K562 (cell line): ENCODE results near the gene TMEM19. TPM values are rescaled to one million over a fixed set of nuclear protein-coding genes. Genes with fewer than 3 reads are reported as not detected.
A peak's percentile ranks its signal among the peaks of the same experiment; 100 is the strongest.

Source experiments
- CCNT2 ChIP-seq: IDR thresholded peaks from 2 replicates; pipeline ENCODE4 v1.6.1; 2011; ENCODE audit warnings: borderline replicate concordance, low read depth, mild to moderate bottlenecking, moderate library complexity, mixed read lengths, low read length; ENCODE audit not compliant: insufficient read length; ENCODE audit errors: extremely low read depth
- CEBPB ChIP-seq: fragments of 450-650 bp; IDR thresholded peaks from 2 replicates; pipeline ENCODE4 v1.6.1; 2016; ENCODE audit warnings: missing genetic modification characterization, missing compliant biosample characterization
- HDGF ChIP-seq: fragments of 450-650 bp; IDR thresholded peaks from 2 replicates; pipeline ENCODE4 v1.6.1; 2016
- ILF3 ChIP-seq: fragments of 450-650 bp; IDR thresholded peaks from 2 replicates; pipeline ENCODE4 v1.6.1; 2018; ENCODE audit warnings: antibody characterized with exemption, mild to moderate bottlenecking, moderate library complexity, borderline replicate concordance
- JUN ChIP-seq, 2 experiments: sonication (generic) in 1 of 2; formaldehyde crosslinking in 1 of 2; IDR thresholded peaks; 2 replicates each; pipeline versions ENCODE4 v1.6.1 to v1.8.0; 2012 to 2022; ENCODE audit warnings: borderline replicate concordance in 2 of 2, mild to moderate bottlenecking in 2 of 2, improper control_type of control experiment in 1 of 2, low read depth in 1 of 2, low read length in 1 of 2, missing genetic modification reagents in 1 of 2
- MBD2 ChIP-seq: sonication (generic); IDR thresholded peaks from 2 replicates; pipeline ENCODE4 v1.6.1; 2016; ENCODE audit warnings: low read depth, borderline replicate concordance
- NELFE ChIP-seq: IDR thresholded peaks from 2 replicates; pipeline ENCODE4 v1.6.1; 2011; ENCODE audit warnings: mild to moderate bottlenecking; ENCODE audit not compliant: insufficient read depth, insufficient read length
- NFATC3 ChIP-seq: fragments of 450-650 bp; IDR thresholded peaks from 2 replicates; pipeline ENCODE4 v1.6.1; 2017; ENCODE audit warnings: mild to moderate bottlenecking
- POLR3G ChIP-seq: IDR thresholded peaks from 2 replicates; pipeline ENCODE4 v1.6.1; 2011; ENCODE audit not compliant: insufficient read length, insufficient replicate concordance; ENCODE audit errors: extremely low read depth
- RBM14 ChIP-seq: fragments of 200-400 bp; formaldehyde crosslinking; IDR thresholded peaks from 2 replicates; pipeline ENCODE4 v1.6.1; 2018; ENCODE audit warnings: low read depth, mild to moderate bottlenecking, low read length, moderate library complexity, borderline replicate concordance; ENCODE audit not compliant: insufficient read depth
- SMARCA5 ChIP-seq: fragments of 450-650 bp; IDR thresholded peaks from 2 replicates; pipeline ENCODE4 v1.6.1; 2016
- TCF7L2 ChIP-seq: fragments of 150-350 bp; IDR thresholded peaks from 2 replicates; pipeline ENCODE4 v1.6.1; 2016; ENCODE audit warnings: low read depth, mild to moderate bottlenecking, low read length, moderate library complexity
- U2AF1 ChIP-seq: fragments of 200-400 bp; formaldehyde crosslinking; optimal IDR thresholded peaks from 2 replicates; pipeline ENCODE3; 2017; ENCODE audit warnings: mild to moderate bottlenecking, low read depth, low read length, moderate library complexity
- ZC3H8 ChIP-seq: fragments of 450-650 bp; IDR thresholded peaks from 2 replicates; pipeline ENCODE4 v1.6.1; 2017
- ZKSCAN8 ChIP-seq: fragments of 200-800 bp; sonication (Bioruptor generic); IDR thresholded peaks from 2 replicates; pipeline ENCODE4 v1.6.1; 2016; ENCODE audit warnings: missing genetic modification characterization, missing compliant biosample characterization
- ZNF239 ChIP-seq: fragments of 250-450 bp; sonication (Bioruptor Pico); IDR thresholded peaks from 2 replicates; pipeline ENCODE4 v1.4.0; 2020; ENCODE audit warnings: mild to moderate bottlenecking
- ZNF280A ChIP-seq: fragments of 450-650 bp; IDR thresholded peaks from 2 replicates; pipeline ENCODE4 v1.6.1; 2018; ENCODE audit warnings: mild to moderate bottlenecking, low read depth; ENCODE audit not compliant: partially characterized antibody
- polyA plus RNA-seq, 8 experiments: library from polyadenylated mRNA; depleted of rRNA in 4 of 8; stranded (reverse) in 5 of 8; unstranded in 3 of 8; fragments of >200 nt; fragmentation: Nextera tagmentation in 2 of 8; fragmentation: Illumina TruSeq in 1 of 8; extraction: Ambion mirVana in 2 of 8; extraction: Trizol in 1 of 8; gene quantifications; 2 replicates each; pipeline versions ENCODE4 v1.2.1 to v1.2.3, GENCODE V29; 2011 to 2014; ENCODE audit warnings: inconsistent platforms in 1 of 8, missing spikeins in 1 of 8
- total RNA-seq, 7 experiments: library from RNA; depleted of rRNA in 6 of 7; stranded (reverse); fragments of >200 nt in 6 of 7; fragmentation: Illumina TruSeq in 2 of 7; extraction: Trizol in 2 of 7; gene quantifications; 2 replicates each; pipeline versions ENCODE4 v1.2.1 to v1.2.3, GENCODE V29; 2011 to 2021; ENCODE audit warnings: low replicate concordance in 1 of 7
- TF ChIP-seq, protein P1 (sequence below): fragments of 450-650 bp; conservative IDR thresholded peaks from 2 replicates; pipeline ENCODE4 v1.6.1; 2016; ENCODE audit warnings: missing genetic modification characterization, low read depth, mild to moderate bottlenecking, control low read depth, missing compliant biosample characterization
- TF ChIP-seq, protein P2 (sequence below): sonication (generic); formaldehyde crosslinking; IDR thresholded peaks from 2 replicates; pipeline ENCODE4 v1.9.0; 2022; ENCODE audit warnings: mild to moderate bottlenecking, missing genetic modification reagents
- TF ChIP-seq, protein P3 (sequence below): fragments of 250-450 bp; sonication (Bioruptor Pico); IDR thresholded peaks from 2 replicates; pipeline ENCODE4 v1.8.0; 2021; ENCODE audit warnings: moderate library complexity, mild to moderate bottlenecking, inconsistent platforms
- TF ChIP-seq, protein P4 (sequence below): sonication (generic); formaldehyde crosslinking; IDR thresholded peaks from 2 replicates; pipeline ENCODE4 v1.8.1; 2022; ENCODE audit warnings: missing genetic modification reagents
- TF ChIP-seq, protein P5 (sequence below): fragments of 250-450 bp; sonication (Bioruptor Pico); IDR thresholded peaks from 2 replicates; pipeline ENCODE4 v1.5.0; 2021
- TF ChIP-seq, protein P6 (sequence below): IDR thresholded peaks from 2 replicates; pipeline ENCODE4 v1.6.1; 2016; ENCODE audit warnings: missing genetic modification characterization, missing compliant biosample characterization

Gene TMEM19
- total and polyA plus RNA-seq, 9 of the 15 experiments (the other 6 are each of a cell fraction or from before 2014, with no cell fraction given), result 8.2 to 24.2 (median 17.2) TPM

DNA sequence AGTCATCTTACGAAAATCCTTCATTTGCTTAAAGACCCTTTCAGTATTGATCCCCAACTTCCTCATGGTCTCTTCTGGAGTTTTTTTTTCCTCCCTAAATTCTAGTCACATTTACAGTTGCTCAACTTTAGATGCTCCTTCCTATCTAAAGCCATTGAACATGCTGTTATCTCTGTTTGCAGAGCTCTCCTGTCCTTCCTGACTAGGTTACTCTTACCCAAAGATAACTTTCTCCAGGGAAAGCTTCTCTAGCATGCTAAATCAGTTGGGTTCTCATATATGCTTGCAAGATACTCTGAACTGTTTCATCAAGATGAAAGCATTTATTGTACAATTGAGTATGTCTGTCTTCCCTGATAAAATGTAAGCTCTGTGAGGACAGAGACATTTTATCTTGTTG, 67.0 kb downstream of the TMEM19 start (continued):
- no peak for TF ChIP-seq ZNF280A
- peak; percentile 37 for TF ChIP-seq CCNT2
- TF ChIP-seq NELFE, result no peak
- no peak for TF ChIP-seq ZC3H8
- no peak for TF ChIP-seq U2AF1
- no peak for TF ChIP-seq POLR3G
- no peak for TF ChIP-seq ZKSCAN8 (CRISPR knock-in tag)
- TF ChIP-seq TCF7L2, result no peak
- no peak for TF ChIP-seq JUN (IDR thresholded peaks at IDR 0.05; ENCODE audit: borderline replicate concordance, low read depth, low read length)
- no peak for TF ChIP-seq JUN (CRISPR knock-in tag; IDR thresholded peaks at IDR 0.05; ENCODE audit: borderline replicate concordance)
- no peak for TF ChIP-seq RBM14
- TF ChIP-seq, protein P1, sequence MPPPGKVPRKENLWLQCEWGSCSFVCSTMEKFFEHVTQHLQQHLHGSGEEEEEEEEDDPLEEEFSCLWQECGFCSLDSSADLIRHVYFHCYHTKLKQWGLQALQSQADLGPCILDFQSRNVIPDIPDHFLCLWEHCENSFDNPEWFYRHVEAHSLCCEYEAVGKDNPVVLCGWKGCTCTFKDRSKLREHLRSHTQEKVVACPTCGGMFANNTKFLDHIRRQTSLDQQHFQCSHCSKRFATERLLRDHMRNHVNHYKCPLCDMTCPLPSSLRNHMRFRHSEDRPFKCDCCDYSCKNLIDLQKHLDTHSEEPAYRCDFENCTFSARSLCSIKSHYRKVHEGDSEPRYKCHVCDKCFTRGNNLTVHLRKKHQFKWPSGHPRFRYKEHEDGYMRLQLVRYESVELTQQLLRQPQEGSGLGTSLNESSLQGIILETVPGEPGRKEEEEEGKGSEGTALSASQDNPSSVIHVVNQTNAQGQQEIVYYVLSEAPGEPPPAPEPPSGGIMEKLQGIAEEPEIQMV (tag), result no peak
- TF ChIP-seq ILF3, result no peak
- TF ChIP-seq, protein P2, sequence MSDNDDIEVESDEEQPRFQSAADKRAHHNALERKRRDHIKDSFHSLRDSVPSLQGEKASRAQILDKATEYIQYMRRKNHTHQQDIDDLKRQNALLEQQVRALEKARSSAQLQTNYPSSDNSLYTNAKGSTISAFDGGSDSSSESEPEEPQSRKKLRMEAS (CRISPR knock-in tag), result no peak
- no peak; the same call in 1 of the 2 replicates for TF ChIP-seq MBD2
- no peak for TF ChIP-seq NFATC3
- TF ChIP-seq ZNF239 (CRISPR knock-in tag), result no peak
- no peak for TF ChIP-seq SMARCA5
- TF ChIP-seq, protein P3, sequence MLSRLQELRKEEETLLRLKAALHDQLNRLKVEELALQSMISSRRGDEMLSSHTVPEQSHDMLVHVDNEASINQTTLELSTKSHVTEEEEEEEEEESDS (CRISPR knock-in tag), result no peak
- TF ChIP-seq CEBPB (tag), result peak; percentile 93
- TF ChIP-seq, protein P4, sequence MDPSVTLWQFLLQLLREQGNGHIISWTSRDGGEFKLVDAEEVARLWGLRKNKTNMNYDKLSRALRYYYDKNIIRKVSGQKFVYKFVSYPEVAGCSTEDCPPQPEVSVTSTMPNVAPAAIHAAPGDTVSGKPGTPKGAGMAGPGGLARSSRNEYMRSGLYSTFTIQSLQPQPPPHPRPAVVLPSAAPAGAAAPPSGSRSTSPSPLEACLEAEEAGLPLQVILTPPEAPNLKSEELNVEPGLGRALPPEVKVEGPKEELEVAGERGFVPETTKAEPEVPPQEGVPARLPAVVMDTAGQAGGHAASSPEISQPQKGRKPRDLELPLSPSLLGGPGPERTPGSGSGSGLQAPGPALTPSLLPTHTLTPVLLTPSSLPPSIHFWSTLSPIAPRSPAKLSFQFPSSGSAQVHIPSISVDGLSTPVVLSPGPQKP, result no peak
- no peak for TF ChIP-seq HDGF
- TF ChIP-seq, protein P5, sequence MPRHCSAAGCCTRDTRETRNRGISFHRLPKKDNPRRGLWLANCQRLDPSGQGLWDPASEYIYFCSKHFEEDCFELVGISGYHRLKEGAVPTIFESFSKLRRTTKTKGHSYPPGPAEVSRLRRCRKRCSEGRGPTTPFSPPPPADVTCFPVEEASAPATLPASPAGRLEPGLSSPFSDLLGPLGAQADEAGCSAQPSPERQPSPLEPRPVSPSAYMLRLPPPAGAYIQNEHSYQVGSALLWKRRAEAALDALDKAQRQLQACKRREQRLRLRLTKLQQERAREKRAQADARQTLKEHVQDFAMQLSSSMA, result no peak
- TF ChIP-seq, protein P6, sequence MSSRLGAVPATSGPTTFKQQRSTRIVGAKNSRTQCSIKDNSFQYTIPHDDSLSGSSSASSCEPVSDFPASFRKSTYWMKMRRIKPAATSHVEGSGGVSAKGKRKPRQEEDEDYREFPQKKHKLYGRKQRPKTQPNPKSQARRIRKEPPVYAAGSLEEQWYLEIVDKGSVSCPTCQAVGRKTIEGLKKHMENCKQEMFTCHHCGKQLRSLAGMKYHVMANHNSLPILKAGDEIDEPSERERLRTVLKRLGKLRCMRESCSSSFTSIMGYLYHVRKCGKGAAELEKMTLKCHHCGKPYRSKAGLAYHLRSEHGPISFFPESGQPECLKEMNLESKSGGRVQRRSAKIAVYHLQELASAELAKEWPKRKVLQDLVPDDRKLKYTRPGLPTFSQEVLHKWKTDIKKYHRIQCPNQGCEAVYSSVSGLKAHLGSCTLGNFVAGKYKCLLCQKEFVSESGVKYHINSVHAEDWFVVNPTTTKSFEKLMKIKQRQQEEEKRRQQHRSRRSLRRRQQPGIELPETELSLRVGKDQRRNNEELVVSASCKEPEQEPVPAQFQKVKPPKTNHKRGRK, result no peak
